Measurements from ENCODE around the gene USH2A.

USH2A gene

GRCh38 chr1:215617979-215618378, 805.3 kb downstream of the USH2A start:
- H4K91ac ChIP-seq (ENCODE audit: low read depth, low read length, poor library complexity), result no peak overlapping the region
- H2AFZ ChIP-seq (ENCODE audit: low read length), result no peak overlapping the region
- no peak overlapping the region for H3K4ac ChIP-seq (ENCODE audit: low read length)
- H2BK120ac ChIP-seq (ENCODE audit: low read depth, low read length), result no peak overlapping the region
- no peak overlapping the region for H2BK12ac ChIP-seq (ENCODE audit: low read length)
- no peak overlapping the region for H3K4me3 ChIP-seq (ENCODE audit: low read length in 2 of 2)
- H3K18ac ChIP-seq (ENCODE audit: low read length), result no peak overlapping the region
- no peak overlapping the region for H4K8ac ChIP-seq (ENCODE audit: low read depth, low read length)
- no peaks in the 10 kb centered on the region for H3K4me1 ChIP-seq (ENCODE audit: control insufficient read depth in 2 of 2, insufficient read depth in 1 of 2, low read depth in 1 of 2, low read length in 2 of 2)
- H3K14ac ChIP-seq (ENCODE audit: low read length), result no peak overlapping the region
- H2AK5ac ChIP-seq (ENCODE audit: low read depth, low read length), result no peak overlapping the region
- no CpG with 5 or more reads among the region's 1 CpG for WGBS, 2 donors (ENCODE audit: extremely low coverage in 2 of 2, insufficient read length in 2 of 2, insufficient replicate concordance in 1 of 2)
- no peak overlapping the region for H3K27ac ChIP-seq (replicated peaks; ENCODE audit: low read length)
- H2BK5ac ChIP-seq (ENCODE audit: low read length), result no peak overlapping the region
- H2BK15ac ChIP-seq (ENCODE audit: low read length), result no peak overlapping the region
- H3K4me2 ChIP-seq (ENCODE audit: insufficient read depth, low read length, poor library complexity, severe bottlenecking), result no peak overlapping the region
- DNase-seq (ENCODE audit: low spot score), result no peak
- H3K9me3 ChIP-seq (replicated peaks in 1 of 2; ENCODE audit: control insufficient read depth in 2 of 2, insufficient read depth in 1 of 2, low read depth in 1 of 2, low read length in 2 of 2), result peaks cover 0 to 8% of the 10 kb centered on the region in 2 donors
- H3K79me1 ChIP-seq (ENCODE audit: low read depth, low read length), result no peaks in the 10 kb centered on the region
- peaks cover 5 to 84% of the 10 kb centered on the region in 2 donors for H3K36me3 ChIP-seq (replicated peaks in 1 of 2; ENCODE audit: control insufficient read depth in 2 of 2, insufficient read depth in 2 of 2, low read length in 2 of 2)
- no peaks in the 10 kb centered on the region for H3K27me3 ChIP-seq (ENCODE audit: control insufficient read depth in 3 of 3, insufficient read depth in 3 of 3, low read depth in 1 of 3, low read length in 3 of 3)
- H3K9ac ChIP-seq (ENCODE audit: low read depth, low read length, poor library complexity), result no peak overlapping the region
- no peak overlapping the region for H3K23ac ChIP-seq (ENCODE audit: low read depth, low read length, poor library complexity)

GRCh38 chr1:215612391-215612790, 810.9 kb downstream of the USH2A start:
- Histone ChIP-seq H3K4ac (ENCODE audit: low read length) (no peak overlapping the region), H3K4me2 (ENCODE audit: insufficient read depth, low read length, poor library complexity, severe bottlenecking) (no peak overlapping the region), H2BK12ac (ENCODE audit: low read length) (no peak overlapping the region), H3K4me1 (ENCODE audit: control insufficient read depth in 2 of 2, insufficient read depth in 1 of 2, low read depth in 1 of 2, low read length in 2 of 2) (no peaks in the 10 kb centered on the region), H3K79me1 (ENCODE audit: low read depth, low read length) (no peaks in the 10 kb centered on the region), H3K4me3 (ENCODE audit: low read length in 2 of 2) (no peak overlapping the region), H2AFZ (ENCODE audit: low read length) (no peak overlapping the region), H2BK5ac (ENCODE audit: low read length) (no peak overlapping the region), H3K36me3 (replicated peaks in 1 of 2; ENCODE audit: control insufficient read depth in 2 of 2, insufficient read depth in 2 of 2, low read length in 2 of 2) (peaks cover 8 to 86% of the 10 kb centered on the region in 2 donors), H3K14ac (ENCODE audit: low read length) (no peak overlapping the region), H4K91ac (ENCODE audit: low read depth, low read length, poor library complexity) (no peak overlapping the region), H3K9ac (ENCODE audit: low read depth, low read length, poor library complexity) (no peak overlapping the region), H2BK120ac (ENCODE audit: low read depth, low read length) (no peak overlapping the region), H3K9me3 (replicated peaks in 1 of 2; ENCODE audit: control insufficient read depth in 2 of 2, insufficient read depth in 1 of 2, low read depth in 1 of 2, low read length in 2 of 2) (peaks cover 0 to 12% of the 10 kb centered on the region in 2 donors), H3K27ac (replicated peaks; ENCODE audit: low read length) (no peak overlapping the region), H4K8ac (ENCODE audit: low read depth, low read length) (no peak overlapping the region), H2BK15ac (ENCODE audit: low read length) (no peak overlapping the region), H3K18ac (ENCODE audit: low read length) (no peak overlapping the region), H2AK5ac (ENCODE audit: low read depth, low read length) (no peak overlapping the region), H3K27me3 (ENCODE audit: control insufficient read depth in 3 of 3, insufficient read depth in 3 of 3, low read depth in 1 of 3, low read length in 3 of 3) (no peaks in the 10 kb centered on the region), H3K23ac (ENCODE audit: low read depth, low read length, poor library complexity) (no peak overlapping the region)
- WGBS, 2 donors (ENCODE audit: extremely low coverage in 2 of 2, insufficient read length in 2 of 2, insufficient replicate concordance in 1 of 2), result no CpG with 5 or more reads among the region's 3 CpGs
- no peak for DNase-seq (ENCODE audit: low spot score)

DNA sequence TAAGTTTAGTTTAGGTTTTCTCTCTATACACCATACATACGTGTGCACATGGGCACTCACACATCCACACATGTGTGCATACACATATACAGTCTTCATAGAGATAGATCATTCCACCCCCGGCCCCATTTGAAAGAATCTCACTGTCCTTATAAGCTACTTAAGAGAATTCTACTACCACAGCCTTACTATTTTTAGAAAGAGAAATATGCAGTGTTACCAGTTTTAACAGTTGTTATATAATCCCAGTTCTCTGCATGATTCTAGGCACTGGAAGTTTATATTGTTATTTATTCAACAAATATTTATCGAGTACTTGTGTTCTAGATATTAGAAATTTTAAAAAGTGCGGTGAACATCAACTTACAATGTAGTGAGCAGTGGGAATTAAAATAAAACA, 814.6 kb downstream of the USH2A start:
- Histone ChIP-seq H2BK5ac (ENCODE audit: low read length) (no peak overlapping the region), H4K8ac (ENCODE audit: low read depth, low read length) (no peak overlapping the region), H3K4me1 (ENCODE audit: control insufficient read depth in 2 of 2, insufficient read depth in 1 of 2, low read depth in 1 of 2, low read length in 2 of 2) (peaks cover 0 to 1% of the 10 kb centered on the region in 2 donors), H2AFZ (ENCODE audit: low read length) (no peak overlapping the region), H3K79me1 (ENCODE audit: low read depth, low read length) (no peaks in the 10 kb centered on the region), H3K14ac (ENCODE audit: low read length) (no peak overlapping the region), H3K9me3 (replicated peaks in 1 of 2; ENCODE audit: control insufficient read depth in 2 of 2, insufficient read depth in 1 of 2, low read depth in 1 of 2, low read length in 2 of 2) (peaks cover 0 to 10% of the 10 kb centered on the region in 2 donors), H2AK5ac (ENCODE audit: low read depth, low read length) (no peak overlapping the region), H3K9ac (ENCODE audit: low read depth, low read length, poor library complexity) (no peak overlapping the region), H2BK12ac (ENCODE audit: low read length) (no peak overlapping the region), H3K4me3 (ENCODE audit: low read length in 2 of 2) (no peak overlapping the region), H4K91ac (ENCODE audit: low read depth, low read length, poor library complexity) (no peak overlapping the region), H3K4me2 (ENCODE audit: insufficient read depth, low read length, poor library complexity, severe bottlenecking) (no peak overlapping the region), H2BK120ac (ENCODE audit: low read depth, low read length) (no peak overlapping the region), H3K23ac (ENCODE audit: low read depth, low read length, poor library complexity) (no peak overlapping the region), H3K27me3 (ENCODE audit: control insufficient read depth in 3 of 3, insufficient read depth in 3 of 3, low read depth in 1 of 3, low read length in 3 of 3) (no peaks in the 10 kb centered on the region), H3K36me3 (replicated peaks in 1 of 2; ENCODE audit: control insufficient read depth in 2 of 2, insufficient read depth in 2 of 2, low read length in 2 of 2) (peaks cover 8 to 90% of the 10 kb centered on the region in 2 donors), H3K18ac (ENCODE audit: low read length) (no peak overlapping the region), H2BK15ac (ENCODE audit: low read length) (no peak overlapping the region), H3K4ac (ENCODE audit: low read length) (no peak overlapping the region), H3K27ac (replicated peaks; ENCODE audit: low read length) (no peak overlapping the region)
- WGBS, 2 donors (ENCODE audit: extremely low coverage in 2 of 2, insufficient read length in 2 of 2, insufficient replicate concordance in 1 of 2), result no CpG with 5 or more reads among the region's 4 CpGs
- no peak for DNase-seq (ENCODE audit: low spot score)

DNA sequence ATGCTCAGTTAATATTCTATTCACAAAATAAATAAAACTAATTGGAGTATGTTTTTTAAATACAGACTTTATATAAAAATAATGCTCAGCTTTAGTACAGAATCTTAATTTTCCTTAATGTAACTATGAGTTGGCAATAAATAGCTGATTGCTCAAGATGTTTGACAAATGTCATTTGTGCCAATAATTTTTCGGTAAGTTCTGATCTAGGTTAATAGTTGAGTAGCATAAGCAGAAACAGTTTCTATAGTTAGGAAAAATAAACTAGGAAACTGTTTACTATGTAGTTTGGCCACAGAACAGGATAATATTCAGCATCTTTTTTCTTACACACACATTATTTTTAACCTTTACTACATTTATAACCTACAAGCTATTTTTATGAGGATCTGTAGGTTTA, 815.8 kb downstream of the USH2A start:
- no peak overlapping the region for H2AFZ ChIP-seq (ENCODE audit: low read length)
- no CpG with 5 or more reads among the region's 1 CpG for WGBS, 2 donors (ENCODE audit: extremely low coverage in 2 of 2, insufficient read length in 2 of 2, insufficient replicate concordance in 1 of 2)
- H3K14ac ChIP-seq (ENCODE audit: low read length), result no peak overlapping the region
- no peak overlapping the region for H3K9ac ChIP-seq (ENCODE audit: low read depth, low read length, poor library complexity)
- H2BK15ac ChIP-seq (ENCODE audit: low read length), result no peak overlapping the region
- no peak overlapping the region for H2BK12ac ChIP-seq (ENCODE audit: low read length)
- no peak for DNase-seq (ENCODE audit: low spot score)
- H4K8ac ChIP-seq (ENCODE audit: low read depth, low read length), result no peak overlapping the region
- no peak overlapping the region for H3K27ac ChIP-seq (replicated peaks; ENCODE audit: low read length)
- H3K23ac ChIP-seq (ENCODE audit: low read depth, low read length, poor library complexity), result no peak overlapping the region
- no peak overlapping the region for H3K18ac ChIP-seq (ENCODE audit: low read length)
- H3K4ac ChIP-seq (ENCODE audit: low read length), result no peak overlapping the region
- no peak overlapping the region for H2BK120ac ChIP-seq (ENCODE audit: low read depth, low read length)
- no peak overlapping the region for H2BK5ac ChIP-seq (ENCODE audit: low read length)
- no peak overlapping the region for H3K4me3 ChIP-seq (ENCODE audit: low read length in 2 of 2)
- H2AK5ac ChIP-seq (ENCODE audit: low read depth, low read length), result no peak overlapping the region
- H3K4me1 ChIP-seq (ENCODE audit: control insufficient read depth in 2 of 2, insufficient read depth in 1 of 2, low read depth in 1 of 2, low read length in 2 of 2), result peaks cover 0 to 1% of the 10 kb centered on the region in 2 donors
- H3K27me3 ChIP-seq (ENCODE audit: control insufficient read depth in 3 of 3, insufficient read depth in 3 of 3, low read depth in 1 of 3, low read length in 3 of 3), result no peaks in the 10 kb centered on the region
- no peak overlapping the region for H3K4me2 ChIP-seq (ENCODE audit: insufficient read depth, low read length, poor library complexity, severe bottlenecking)
- no peaks in the 10 kb centered on the region for H3K79me1 ChIP-seq (ENCODE audit: low read depth, low read length)
- no peaks in the 10 kb centered on the region for H3K9me3 ChIP-seq (replicated peaks in 1 of 2; ENCODE audit: control insufficient read depth in 2 of 2, insufficient read depth in 1 of 2, low read depth in 1 of 2, low read length in 2 of 2)
- H3K36me3 ChIP-seq (replicated peaks in 1 of 2; ENCODE audit: control insufficient read depth in 2 of 2, insufficient read depth in 2 of 2, low read length in 2 of 2), result peaks cover 6 to 90% of the 10 kb centered on the region in 2 donors
- H4K91ac ChIP-seq (ENCODE audit: low read depth, low read length, poor library complexity), result no peak overlapping the region

Measured in neuronal stem cell (in vitro differentiated cells).